GM15510 (cell line): ENCODE data around the gene ADGRL4.

Source experiments
- POLR2A ChIP-seq: IDR thresholded peaks from 3 replicates; pipeline ENCODE4 v1.6.1; 2011; ENCODE audit warnings: borderline replicate concordance; ENCODE audit not compliant: insufficient read length; ENCODE audit errors: extremely low read depth

ADGRL4 gene

GRCh38 chr1:78980511-78980910 is 26.0 kb downstream of the ADGRL4 start:
- TF ChIP-seq POLR2A = no peak

DNA sequence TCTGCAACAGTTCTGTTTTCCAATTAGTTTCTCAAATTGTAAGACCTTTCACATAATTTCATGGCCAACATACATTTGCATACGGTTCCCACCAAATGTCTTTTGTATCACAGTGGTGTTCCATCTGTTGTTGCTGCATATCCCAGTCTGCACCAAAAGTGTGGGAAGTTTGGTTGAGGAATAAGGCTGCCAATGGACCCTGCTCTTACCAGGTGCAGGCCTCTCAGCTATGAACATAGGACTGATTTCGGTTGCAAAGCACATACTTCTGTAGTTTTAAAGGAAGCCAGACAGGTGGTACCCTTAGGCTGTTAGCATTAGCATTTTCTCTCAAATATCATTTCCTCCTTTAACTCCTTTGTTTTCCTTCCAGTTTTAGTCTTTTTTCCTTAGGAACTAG is 33.8 kb downstream of the ADGRL4 start:
- TF ChIP-seq POLR2A = no peak

DNA sequence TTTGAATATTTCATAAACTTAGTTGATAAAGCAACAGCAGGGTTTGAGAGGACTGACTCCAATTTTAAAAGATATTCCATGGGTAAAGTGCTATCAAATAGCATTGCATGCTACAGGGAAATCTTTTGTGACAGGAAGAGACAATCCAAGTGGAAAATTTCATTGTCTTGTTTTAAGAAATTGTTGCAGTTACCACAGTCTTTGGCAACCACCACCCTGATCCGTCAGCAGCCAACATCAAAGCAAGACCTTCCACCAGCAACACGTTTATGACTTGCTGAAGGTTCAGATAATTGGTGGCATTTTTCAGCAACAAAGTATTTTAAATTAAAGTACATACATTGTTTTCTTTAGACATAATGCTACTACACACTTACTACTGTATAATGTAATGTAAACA is 47.8 kb downstream of the ADGRL4 start:
- TF ChIP-seq POLR2A = no peak

DNA sequence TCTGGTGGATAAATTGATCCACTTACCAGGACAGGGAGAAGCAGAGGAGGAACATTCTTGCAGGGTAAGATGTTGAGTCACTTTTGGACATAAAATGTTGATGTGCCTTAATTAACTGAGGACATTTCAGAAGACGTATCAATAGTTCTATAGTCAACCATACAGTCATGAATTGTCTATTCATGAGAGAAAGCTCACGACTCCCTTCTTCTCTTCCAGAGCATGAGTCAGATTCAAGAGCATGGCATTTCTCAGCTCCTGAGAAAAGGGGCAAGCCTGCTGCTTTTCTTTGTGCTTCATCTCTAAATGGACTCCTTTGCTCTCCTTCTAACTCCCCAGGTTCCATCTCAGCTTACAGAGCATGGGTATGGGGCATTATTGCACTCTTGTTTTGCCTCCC is 55.7 kb downstream of the ADGRL4 start:
- no peak for TF ChIP-seq POLR2A

DNA sequence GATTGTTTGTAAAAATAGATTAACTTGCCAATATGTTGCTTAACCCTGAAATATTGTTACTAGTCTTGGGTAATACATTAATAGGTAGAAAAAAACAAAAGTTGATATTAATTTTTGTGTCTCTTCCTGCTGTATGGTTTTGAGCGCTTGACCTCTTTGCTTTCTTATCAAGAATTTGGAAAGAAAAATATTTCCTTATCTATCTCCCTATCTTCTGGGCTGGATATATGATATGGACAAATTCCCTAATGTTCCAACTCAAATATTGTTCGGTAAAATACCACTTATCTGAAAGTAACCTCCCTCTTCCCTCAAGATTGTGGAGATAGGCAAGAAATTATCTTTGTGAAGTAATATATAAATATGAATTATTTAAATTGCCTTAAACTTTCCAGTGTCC is 57.3 kb downstream of the ADGRL4 start:
- no peak for TF ChIP-seq POLR2A

DNA sequence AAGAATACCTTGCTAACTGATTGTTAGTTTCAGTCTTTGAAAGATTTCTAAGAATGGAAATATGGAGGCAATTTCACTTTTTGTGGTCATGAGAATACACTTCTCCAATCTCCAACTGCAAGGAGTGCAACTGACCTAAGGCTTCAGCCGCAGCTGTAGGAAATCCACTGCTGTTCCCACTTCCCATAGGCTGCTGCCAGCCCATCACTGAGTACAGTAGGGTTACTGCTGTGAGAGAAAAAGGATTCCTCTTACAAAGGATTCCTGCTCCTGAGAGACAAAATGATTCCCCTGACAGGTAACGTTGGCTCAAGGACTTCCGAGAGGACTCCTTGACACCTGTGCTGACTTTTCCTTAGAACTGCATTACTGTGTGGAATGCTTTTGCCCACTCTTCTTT is 87.4 kb downstream of the ADGRL4 start:
- TF ChIP-seq POLR2A = no peak

DNA sequence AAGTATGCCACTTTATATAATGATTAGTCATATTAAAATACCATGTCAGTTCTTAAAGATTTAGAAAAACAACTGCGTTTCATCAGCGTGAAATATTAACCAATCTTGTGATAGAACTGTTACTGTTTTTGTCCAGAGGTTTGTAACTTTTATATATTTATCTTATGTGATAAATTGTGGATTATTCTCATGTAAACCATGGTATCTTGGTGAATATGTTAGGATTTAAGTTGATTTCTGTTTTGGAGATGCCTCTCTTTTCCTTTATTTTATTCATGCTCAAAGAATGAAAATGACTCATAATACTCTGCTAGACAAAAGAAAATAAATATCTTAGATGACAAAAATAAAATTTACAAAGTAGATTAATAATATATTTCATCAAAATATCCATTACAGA is 88.4 kb downstream of the ADGRL4 start:
- no peak for TF ChIP-seq POLR2A

GRCh38 chr1:78916986-78917385 is 89.5 kb downstream of the ADGRL4 start:
- TF ChIP-seq POLR2A = no peak

- TF ChIP-seq POLR2A = no peak
These were observed 92.6 kb downstream of the ADGRL4 start for GRCh38 chr1:78913950-78914349.

DNA sequence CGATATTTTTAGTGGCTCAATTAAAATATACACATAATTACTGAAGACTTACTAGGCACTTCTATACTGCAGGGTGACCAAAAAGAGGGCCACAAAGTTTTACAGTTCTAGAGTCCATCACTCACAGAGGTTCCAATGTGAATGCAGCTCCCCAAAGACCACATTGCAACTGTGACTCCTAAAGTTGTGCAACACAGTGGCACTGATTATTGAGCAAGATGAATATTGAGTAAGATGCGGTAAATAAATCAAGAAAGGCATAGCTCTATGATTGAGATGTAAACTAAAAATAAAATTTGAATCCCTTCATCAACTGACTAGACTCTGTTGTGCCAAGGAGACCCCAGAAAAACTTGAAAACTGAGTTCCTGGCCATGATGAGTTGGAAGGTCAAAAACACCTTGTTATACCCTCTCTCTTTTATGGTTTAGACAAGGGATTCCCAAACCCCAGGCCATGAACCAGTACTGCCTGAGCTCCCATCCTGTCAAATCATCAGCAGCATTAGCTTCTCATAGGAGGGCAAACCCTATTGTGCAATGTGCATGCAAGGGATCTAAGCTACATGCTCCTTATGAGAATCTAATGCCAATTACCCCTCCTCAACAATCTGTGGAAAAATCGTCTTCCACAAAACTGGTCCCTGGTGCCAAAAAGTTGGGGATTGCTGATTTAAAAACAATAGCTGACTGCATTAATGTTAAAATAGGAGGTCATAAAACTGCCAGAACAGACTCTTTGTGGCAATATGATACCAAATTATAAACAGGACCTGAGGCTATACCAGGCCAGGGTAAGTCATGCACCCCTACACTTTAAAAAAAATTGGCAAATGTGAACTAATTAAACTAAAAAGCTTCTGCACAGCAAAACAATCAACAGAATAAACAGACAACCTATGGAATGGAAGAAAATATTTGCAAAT is 94.3 kb downstream of the ADGRL4 start:
- TF ChIP-seq POLR2A = no peak

GRCh38 chr1:78902641-78903040 is 103.9 kb downstream of the ADGRL4 start:
- TF ChIP-seq POLR2A = no peak

- no peak for TF ChIP-seq POLR2A
These were observed 111.7 kb downstream of the ADGRL4 start for GRCh38 chr1:78894811-78895210.

DNA sequence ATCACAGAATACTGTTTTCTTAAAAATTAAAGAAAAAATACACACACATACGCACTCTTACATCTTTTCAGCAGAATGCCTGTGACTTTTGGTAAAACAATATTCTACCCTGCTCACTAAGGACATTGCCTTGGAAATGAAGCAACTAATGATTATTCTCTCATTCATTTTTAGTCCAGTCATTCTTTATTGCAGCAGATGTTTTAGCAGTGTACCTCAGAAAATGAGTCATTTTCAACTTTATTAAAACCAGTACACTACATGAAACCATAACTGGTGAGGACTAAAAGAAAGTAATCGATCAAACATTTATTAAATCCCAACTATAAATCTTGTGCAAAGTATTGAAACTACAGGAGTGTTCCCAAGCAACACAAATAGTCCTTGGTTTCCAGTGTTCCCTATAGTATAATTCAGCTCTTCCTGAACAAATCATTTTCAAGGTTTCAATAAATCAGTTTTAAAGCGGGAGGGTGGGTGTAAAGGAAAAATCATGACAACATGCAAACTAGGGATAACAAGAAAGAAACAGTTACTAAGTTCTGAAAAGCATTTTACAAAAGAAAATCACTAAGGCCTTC is 114.2 kb downstream of the ADGRL4 start:
- TF ChIP-seq POLR2A = no peak

DNA sequence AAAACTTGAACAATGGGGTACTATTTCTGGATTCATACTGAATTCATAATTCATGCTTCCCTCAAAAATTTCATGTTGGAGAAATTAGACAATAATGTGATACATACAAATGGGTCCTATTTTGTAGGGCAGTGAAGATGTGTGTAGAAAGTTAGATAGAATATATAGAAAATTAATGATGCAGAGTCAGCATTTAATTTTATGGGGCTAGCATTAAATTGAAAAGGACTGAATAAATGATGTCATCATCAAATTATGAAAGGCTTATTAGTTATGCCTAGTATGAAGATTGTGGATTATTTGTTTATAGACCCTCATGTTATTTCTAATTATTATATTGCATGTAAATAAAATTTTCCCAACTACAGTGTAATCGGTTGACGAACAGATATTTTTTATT is 119.1 kb downstream of the ADGRL4 start:
- TF ChIP-seq POLR2A = no peak

- no peak for TF ChIP-seq POLR2A
These were observed 121.7 kb downstream of the ADGRL4 start for GRCh38 chr1:78884685-78885452.
